Posterior vena cava (tissue), 2 donors: ENCODE results near the gene INHBE. TPM values are rescaled to one million over a fixed set of nuclear protein-coding genes. Genes with fewer than 3 reads are reported as not detected.
"Not testable (repeated sequence)": the region's sequence is repeated elsewhere in the genome, so short reads cannot be mapped to it uniquely, and the experiment has no call there.

ENCODE experiments used
- DNase-seq: peaks from one replicate; pipeline ENCODE4 v3.0.0-alpha.2; 2020; ENCODE audit warnings: low spot score
- intact Hi-C, 2 donors: fragments of 100-400 bp; cut with DNase I; formaldehyde crosslinking; loops; one replicate each; pipeline versions ENCODE4 v1.14.1 to v1.14.2; 2022 to 2023
- long read RNA-seq, 2 donors: library from polyadenylated mRNA; unstranded; transcript quantifications; one replicate each; pipeline ENCODE4 v2.0.0, GENCODE V29; 2020 to 2021
- total RNA-seq, 2 donors: library from RNA; stranded (reverse); fragmentation: NEBNext Ultra II Directional; extraction: Animal tissue kit (Norgen Biotek cat#: 25700); gene quantifications; one replicate each; pipeline ENCODE4 v1.2.1, GENCODE V29; 2021
- donor health status: DM: yes; HTN: yes; CAD: no.
- donor health status: DM: yes; HTN: yes; CAD: no.

Gene INHBE
- not detected for total RNA-seq
- long read RNA-seq, donor 1, result 0 reads
- long read RNA-seq, donor 2, result 0 reads

- intact Hi-C loops, result loop anchor here (5.0 kb wide), 2 partner anchors 147 to 192 kb away; no protein-coding TSS in a partner anchor
Measured at GRCh38 chr12:57454566-57455373, at the start of gene INHBE. INHBE (plus strand) TSS chr12:57455307; CDS start chr12:57455537, 230 bp downstream.

GRCh38 chr12:57410534-57410933 lies 44.6 kb upstream of the INHBE start:
- intact Hi-C loops, result no loop called here
- DNase-seq, result no peak

More at GRCh38 chr12:57454566-57455373, at the start of gene INHBE:
- peak; percentile 77 for DNase-seq

- DNase-seq, intact Hi-C loops: not testable (repeated sequence)
Measured at GRCh38 chr12:57414160-57414559, 40.9 kb upstream of the INHBE start.

- DNase-seq, result no peak
- intact Hi-C loops, result no loop called here
Measured at GRCh38 chr12:57415088-57415487, 40.0 kb upstream of the INHBE start.

- DNase-seq, result no peak
- intact Hi-C loops, result no loop called here
Measured at GRCh38 chr12:57416039-57416996, 38.8 kb upstream of the INHBE start.

GRCh38 chr12:57418255-57418654 lies 36.9 kb upstream of the INHBE start:
- no peak for DNase-seq
- intact Hi-C loops, result no loop called here

GRCh38 chr12:57419495-57419894 lies 35.6 kb upstream of the INHBE start:
- intact Hi-C loops, result no loop called here
- no peak for DNase-seq

- intact Hi-C loops, result no loop called here
- no peak for DNase-seq
Measured at GRCh38 chr12:57420482-57420881, 34.6 kb upstream of the INHBE start.

GRCh38 chr12:57426948-57427347 lies 28.2 kb upstream of the INHBE start:
- intact Hi-C loops, DNase-seq: not testable (repeated sequence)

- no peak for DNase-seq
- intact Hi-C loops, result no loop called here
Measured at GRCh38 chr12:57428965-57429364, 26.1 kb upstream of the INHBE start.

GRCh38 chr12:57429473-57430111 lies 25.5 kb upstream of the INHBE start:
- intact Hi-C loops, result no loop called here
- no peak for DNase-seq

GRCh38 chr12:57430112-57430930 lies 24.8 kb upstream of the INHBE start:
- intact Hi-C loops, result no loop called here
- DNase-seq, result peak; percentile 82

- DNase-seq, result peak; percentile 99
- intact Hi-C loops, result no loop called here
Measured at GRCh38 chr12:57430931-57431566, 24.1 kb upstream of the INHBE start, which contains the start of gene R3HDM2. R3HDM2 (minus strand) TSS chr12:57431043; CDS start chr12:57310428, 120,615 bp downstream.

GRCh38 chr12:57431654-57432188 lies 23.4 kb upstream of the INHBE start:
- intact Hi-C loops, result no loop called here

GRCh38 chr12:57433370-57433769 lies 21.7 kb upstream of the INHBE start:
- DNase-seq, result no peak
- intact Hi-C loops, result no loop called here

More at GRCh38 chr12:57431654-57432188, 23.4 kb upstream of the INHBE start:
- DNase-seq, result no peak

- intact Hi-C loops, result no loop called here
- no peak for DNase-seq
Measured at GRCh38 chr12:57434517-57435223, 20.4 kb upstream of the INHBE start, which contains the start of gene INHBC. INHBC (plus strand) TSS chr12:57434784; CDS start chr12:57434887, 103 bp downstream.

- DNase-seq, result no peak
- intact Hi-C loops, result no loop called here
Measured at GRCh38 chr12:57435293-57435692, 19.8 kb upstream of the INHBE start.
